GM21367 (cell line): ENCODE measurements around the gene MEGF11.

Source experiments
- ATAC-seq: cut with Tn5 transposase; IDR thresholded peaks from one replicate; pipeline ENCODE4 v1.9.1; 2021; ENCODE audit not compliant: unreplicated experiment

Gene MEGF11

DNA sequence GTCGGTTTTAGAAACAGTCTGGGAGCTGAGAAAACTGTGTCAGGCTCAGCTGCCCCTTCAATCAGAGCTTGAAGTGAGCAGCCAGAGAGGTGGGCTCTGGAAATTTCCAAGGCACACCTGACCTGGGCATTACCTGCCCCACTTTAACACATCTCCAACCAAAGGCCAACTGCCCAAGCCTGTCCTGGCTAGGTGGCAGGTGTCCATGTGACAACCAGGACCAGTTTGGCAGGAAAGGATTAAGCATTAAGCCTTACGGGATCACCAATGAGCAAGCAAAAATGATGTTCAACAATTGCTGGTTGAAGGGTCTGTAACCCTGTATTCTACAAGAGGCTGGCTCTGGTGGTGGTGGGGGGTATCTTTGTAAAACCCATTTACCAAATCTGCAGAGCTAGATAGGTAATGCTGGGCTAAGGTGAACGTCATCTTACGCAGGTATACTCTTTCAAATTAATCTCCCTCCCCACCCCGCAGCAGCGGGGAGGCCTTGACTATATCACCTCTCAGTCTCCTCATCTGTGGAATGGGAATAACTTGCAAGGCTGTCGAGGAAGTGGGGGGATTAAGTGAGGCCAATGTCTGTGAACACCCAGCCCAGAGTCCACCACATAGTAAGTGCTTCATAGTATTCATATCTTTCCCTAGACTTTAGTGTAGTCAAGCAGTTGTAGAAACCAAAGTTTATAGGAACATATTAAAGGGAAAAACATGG lies 183.2 kb downstream of the MEGF11 start:
- no peak for ATAC-seq

GRCh38 chr15:66069751-66070150 lies 183.8 kb downstream of the MEGF11 start:
- ATAC-seq: no peak

- no peak for ATAC-seq
These were observed 184.7 kb downstream of the MEGF11 start for GRCh38 chr15:66068801-66069200.

GRCh38 chr15:66067687-66068086 lies 185.9 kb downstream of the MEGF11 start:
- no peak for ATAC-seq

- no peak for ATAC-seq
These were observed 187.1 kb downstream of the MEGF11 start for GRCh38 chr15:66066481-66066880.

DNA sequence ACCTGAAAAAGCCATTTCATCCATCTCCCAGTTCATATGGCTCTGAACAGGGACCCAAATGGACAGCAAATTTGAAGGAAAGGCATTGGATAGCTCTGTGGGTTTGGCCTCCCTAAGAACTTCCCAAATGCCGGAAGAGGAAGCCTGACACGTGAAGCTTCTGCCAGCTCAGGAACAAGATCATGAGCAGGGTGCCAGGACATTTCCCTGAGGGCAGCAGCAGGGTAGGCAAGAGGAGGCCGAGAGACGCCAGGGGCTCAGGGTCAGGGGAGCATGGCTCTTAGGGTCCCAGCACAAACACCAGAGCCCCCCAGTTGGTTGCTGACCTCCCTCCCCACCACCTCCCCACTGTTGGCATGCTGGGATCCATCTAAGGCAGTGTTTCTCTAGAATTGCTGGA lies 187.5 kb downstream of the MEGF11 start:
- no peak for ATAC-seq

- ATAC-seq: no peak
These were observed 188.2 kb downstream of the MEGF11 start for GRCh38 chr15:66065325-66065724.

DNA sequence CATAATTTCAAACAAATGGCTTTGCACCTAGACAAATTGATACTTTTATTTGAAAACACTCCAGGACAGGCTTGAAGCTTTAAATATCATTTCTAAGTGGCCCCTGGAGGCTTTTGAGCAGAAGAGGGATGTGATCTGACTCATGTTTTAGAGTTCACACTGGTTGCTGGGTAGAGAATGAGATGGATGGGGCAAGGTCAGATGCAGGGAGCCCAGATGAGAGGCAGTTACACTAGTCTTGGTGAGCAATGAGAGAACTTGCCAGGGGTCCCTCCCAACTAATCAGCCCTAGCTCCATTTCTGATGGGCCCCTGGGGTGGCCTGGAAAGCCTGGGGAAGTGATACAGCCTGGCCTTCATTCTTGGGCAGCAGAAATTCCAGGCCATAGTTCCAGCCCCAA lies 190.4 kb downstream of the MEGF11 start:
- ATAC-seq: no peak

- no peak for ATAC-seq
These were observed 196.5 kb downstream of the MEGF11 start for GRCh38 chr15:66057089-66057488.

DNA sequence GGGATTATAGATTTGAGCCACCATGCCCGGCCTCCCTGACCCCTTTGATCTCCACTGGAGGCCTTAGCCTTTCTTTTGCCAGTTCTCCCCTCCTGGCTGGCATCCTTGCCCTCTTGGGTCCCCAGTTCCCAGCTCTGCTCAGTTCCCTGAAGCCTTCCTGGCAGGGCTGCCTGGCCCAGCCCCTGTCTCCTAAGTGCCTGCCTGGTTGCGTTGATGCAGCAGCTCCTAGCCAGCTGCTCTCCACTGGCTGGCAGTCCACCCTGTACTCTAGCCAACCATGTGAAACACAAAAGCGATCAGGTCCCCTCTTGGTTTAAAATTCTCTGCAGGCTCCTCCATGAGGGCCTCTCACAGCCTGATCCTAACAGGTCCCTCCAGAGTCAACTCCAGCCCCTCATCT lies 199.6 kb downstream of the MEGF11 start:
- no peak for ATAC-seq

- ATAC-seq: no peak
These were observed 201.7 kb downstream of the MEGF11 start for GRCh38 chr15:66051833-66052232.

- ATAC-seq: no peak
These were observed 203.3 kb downstream of the MEGF11 start for GRCh38 chr15:66050264-66050663.

- ATAC-seq: no peak
These were observed 204.2 kb downstream of the MEGF11 start for GRCh38 chr15:66049353-66049752.

DNA sequence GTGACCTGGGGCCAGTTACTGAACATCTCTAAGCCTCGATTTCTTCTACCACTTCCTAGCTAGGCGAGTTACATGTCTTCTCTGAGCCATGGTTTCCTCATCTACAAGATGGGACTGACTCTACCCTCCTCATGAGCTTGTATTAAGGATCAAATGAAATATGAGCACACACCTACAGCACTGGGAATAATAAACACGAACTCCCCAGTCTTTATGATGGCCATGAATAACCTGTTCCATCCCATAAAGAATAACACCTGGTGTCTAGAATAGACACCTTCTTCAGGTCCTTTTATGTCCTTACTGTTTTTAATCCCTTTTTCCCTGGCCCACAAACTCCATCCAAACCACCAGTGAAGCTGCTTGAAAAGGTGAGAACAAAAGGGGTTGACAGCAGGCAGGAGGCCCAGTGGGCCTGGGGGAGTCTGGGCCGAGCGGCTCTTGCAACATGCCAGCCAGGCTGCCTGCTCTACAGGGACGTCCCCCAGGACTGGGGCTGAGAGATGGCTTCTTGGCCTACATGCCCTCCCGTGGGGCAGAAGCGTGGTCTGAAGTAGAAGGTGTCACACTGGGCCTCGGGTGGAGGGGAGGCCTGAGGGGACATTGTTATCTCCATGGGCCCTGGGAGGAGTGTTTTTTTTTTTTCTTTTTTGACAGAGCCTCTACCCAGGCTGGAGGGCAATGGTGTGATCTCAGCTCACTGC lies 206.1 kb downstream of the MEGF11 start:
- no peak for ATAC-seq

GRCh38 chr15:66046751-66047150 lies 206.8 kb downstream of the MEGF11 start:
- ATAC-seq: no peak

GRCh38 chr15:66046326-66046725 lies 207.2 kb downstream of the MEGF11 start:
- no peak for ATAC-seq

- no peak for ATAC-seq
These were observed 208.0 kb downstream of the MEGF11 start for GRCh38 chr15:66045542-66045941.

DNA sequence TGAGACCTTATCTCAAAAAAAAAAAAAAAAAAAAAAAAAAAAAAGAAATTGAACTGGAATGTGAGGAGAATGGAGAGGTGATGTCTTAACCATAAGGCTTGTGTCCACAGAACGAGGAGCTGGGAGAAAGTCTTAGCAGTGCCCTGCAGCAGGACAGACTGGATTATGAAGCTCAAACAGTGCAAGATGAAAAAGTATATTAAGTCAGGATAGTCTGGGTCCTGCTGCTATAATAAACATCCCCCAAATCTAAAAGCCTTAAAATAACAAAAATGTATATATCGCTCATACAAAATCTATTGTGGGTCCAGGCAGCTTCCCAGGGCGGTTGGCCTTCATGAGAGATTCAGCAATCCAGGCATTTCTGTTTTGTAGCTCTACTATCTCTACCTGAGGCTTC lies 208.7 kb downstream of the MEGF11 start:
- ATAC-seq: no peak

- no peak for ATAC-seq
These were observed 210.3 kb downstream of the MEGF11 start for GRCh38 chr15:66043264-66043663.

DNA sequence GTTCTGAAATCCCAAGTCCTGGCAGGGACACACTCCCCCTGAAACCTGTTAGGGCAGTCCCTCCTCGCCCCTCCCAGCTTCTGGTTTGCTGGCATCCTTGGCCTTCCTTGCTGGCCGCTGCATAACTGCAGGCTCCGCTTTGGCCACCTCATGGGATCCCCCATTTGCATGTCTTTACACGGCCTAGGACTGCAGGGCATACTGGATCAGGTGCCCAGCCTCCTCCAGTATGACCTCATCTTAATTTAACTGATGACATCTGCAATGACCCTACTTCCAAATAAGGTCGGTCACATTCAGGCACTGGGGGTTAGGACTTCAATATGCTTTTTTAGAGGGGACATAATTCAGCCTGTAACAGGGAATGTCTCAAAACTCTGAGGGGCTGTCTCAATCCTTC lies 210.9 kb downstream of the MEGF11 start:
- ATAC-seq: no peak

DNA sequence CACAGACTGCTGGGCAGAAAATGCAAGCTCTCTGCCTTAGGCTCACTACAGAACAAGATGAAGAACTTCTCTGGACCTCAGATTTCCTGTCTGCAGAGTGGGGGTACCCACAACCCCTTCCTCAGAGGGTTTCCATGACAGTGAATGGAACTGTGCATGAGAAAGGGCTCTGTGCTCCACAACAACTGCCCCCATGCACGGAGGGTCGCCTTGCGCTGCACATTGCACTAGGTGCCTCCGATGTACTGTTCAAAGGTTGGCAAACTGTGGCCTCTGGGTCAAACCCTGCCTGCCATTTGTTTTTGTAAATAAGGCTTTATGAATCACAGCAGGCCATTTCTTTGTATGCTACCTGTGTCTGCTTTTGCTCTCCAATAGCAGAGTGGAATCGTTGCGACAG lies 212.3 kb downstream of the MEGF11 start:
- no peak for ATAC-seq

DNA sequence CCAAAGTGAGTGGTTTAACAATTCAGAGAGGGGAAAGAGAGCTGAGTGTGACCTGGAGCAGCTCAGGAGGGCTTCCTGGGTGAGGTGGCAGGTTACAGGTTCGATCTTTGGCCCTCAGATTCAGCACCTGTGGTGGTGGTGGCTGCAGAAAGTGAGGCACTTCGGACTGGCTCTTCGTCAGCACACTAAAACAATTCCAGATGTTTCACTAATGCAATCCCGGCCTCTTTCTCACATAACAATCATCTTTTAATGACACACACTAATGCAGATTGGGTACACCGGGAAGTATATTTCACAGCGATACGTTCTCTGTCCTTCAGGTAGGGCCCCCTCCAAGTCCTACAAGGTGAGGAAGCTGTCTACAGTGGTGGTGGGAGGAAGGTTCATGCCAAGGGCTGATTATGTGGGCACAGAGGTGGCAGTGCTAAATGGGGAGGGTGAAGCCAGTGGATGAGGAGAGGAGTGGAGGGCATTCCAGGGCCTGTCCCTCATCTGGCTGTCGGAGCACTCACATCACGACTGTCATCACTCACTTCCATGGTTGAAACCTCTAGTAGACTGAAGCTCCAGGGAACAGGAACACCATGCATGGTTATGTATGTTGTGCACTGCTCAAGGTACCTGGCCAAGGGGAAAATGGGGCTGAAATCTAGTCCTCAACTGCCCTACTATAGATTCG lies 213.2 kb downstream of the MEGF11 start:
- no peak for ATAC-seq
